MM.1S (cell line): ENCODE data around the gene LPAR5.

ENCODE experiments used
- DNase-seq: peaks from one replicate; pipeline ENCODE4 v3.0.0-alpha.2; 2015
- H2AFZ ChIP-seq: fragments of 300-600 bp; sonication (generic); 2 replicates; pipeline ENCODE4 v1.6.0; 2016; ENCODE audit warnings: antibody characterized with exemption, low read length
- H3F3A ChIP-seq: fragments of 300-600 bp; sonication (generic); 2 replicates; pipeline ENCODE4 v1.6.1; 2016; ENCODE audit warnings: mild to moderate bottlenecking, antibody characterized with exemption, low read length, moderate library complexity, mixed read lengths; ENCODE audit not compliant: insufficient read depth
- H3K27ac ChIP-seq: fragments of 300-600 bp; sonication (generic); 2 replicates; pipeline ENCODE4 v1.5.1; 2016; ENCODE audit warnings: mild to moderate bottlenecking, low read length
- H3K27me3 ChIP-seq: fragments of 300-600 bp; sonication (generic); replicated peaks from 2 replicates; pipeline ENCODE4 v1.6.0; 2016; ENCODE audit warnings: low read length; ENCODE audit not compliant: insufficient read depth
- H3K36me3 ChIP-seq: fragments of 300-600 bp; sonication (generic); replicated peaks from 2 replicates; pipeline ENCODE4 v1.6.1; 2016; ENCODE audit warnings: mild to moderate bottlenecking, low read length, mixed read lengths; ENCODE audit not compliant: insufficient read depth
- H3K4me1 ChIP-seq: fragments of 300-600 bp; sonication (generic); 2 replicates; pipeline ENCODE4 v1.6.1; 2016; ENCODE audit warnings: low read length, mixed read lengths
- H3K4me2 ChIP-seq: fragments of 300-600 bp; sonication (generic); 2 replicates; pipeline ENCODE4 v1.6.0; 2016; ENCODE audit warnings: low read depth, low read length
- H3K4me3 ChIP-seq: fragments of 300-600 bp; sonication (generic); 2 replicates; pipeline ENCODE4 v1.5.1; 2016; ENCODE audit warnings: low read length, mixed read lengths
- H3K79me2 ChIP-seq: fragments of 300-600 bp; sonication (generic); 2 replicates; pipeline ENCODE4 v1.6.1; 2016; ENCODE audit warnings: mixed run types, low read length, mixed read lengths
- H3K9ac ChIP-seq: fragments of 300-600 bp; sonication (generic); 2 replicates; pipeline ENCODE4 v1.6.1; 2016; ENCODE audit warnings: low read length, mixed read lengths
- H3K9me2 ChIP-seq: fragments of 300-600 bp; sonication (generic); replicated peaks from 2 replicates; pipeline ENCODE4 v1.6.1; 2016; ENCODE audit warnings: mild to moderate bottlenecking, low read length, mixed read lengths; ENCODE audit not compliant: insufficient read depth
- H3K9me3 ChIP-seq: fragments of 300-600 bp; sonication (generic); replicated peaks from 2 replicates; pipeline ENCODE4 v1.6.1; 2016; ENCODE audit warnings: mild to moderate bottlenecking, low read length, mixed read lengths; ENCODE audit not compliant: insufficient read depth
- H4K20me1 ChIP-seq: fragments of 300-600 bp; sonication (generic); 2 replicates; pipeline ENCODE4 v1.6.1; 2016; ENCODE audit warnings: mild to moderate bottlenecking, low read length, moderate library complexity, mixed read lengths; ENCODE audit not compliant: insufficient read depth
- EZH2 ChIP-seq: fragments of 300-600 bp; sonication (generic); optimal IDR thresholded peaks from 2 replicates; pipeline ENCODE3; 2017; ENCODE audit warnings: low read depth, mild to moderate bottlenecking, antibody characterized with exemption, low read length, mixed read lengths
- EZH2phosphoT487 ChIP-seq: fragments of 300-600 bp; sonication (generic); IDR thresholded peaks from 2 replicates; pipeline ENCODE4 v1.6.1; 2018; ENCODE audit warnings: antibody characterized with exemption, low read length
- TF ChIP-seq, protein P1 (sequence below): fragments of 300-600 bp; sonication (generic); IDR thresholded peaks from 2 replicates; pipeline ENCODE4 v1.5.1; 2016; ENCODE audit warnings: antibody characterized with exemption, low read length, mixed read lengths

LPAR5 gene

DNA sequence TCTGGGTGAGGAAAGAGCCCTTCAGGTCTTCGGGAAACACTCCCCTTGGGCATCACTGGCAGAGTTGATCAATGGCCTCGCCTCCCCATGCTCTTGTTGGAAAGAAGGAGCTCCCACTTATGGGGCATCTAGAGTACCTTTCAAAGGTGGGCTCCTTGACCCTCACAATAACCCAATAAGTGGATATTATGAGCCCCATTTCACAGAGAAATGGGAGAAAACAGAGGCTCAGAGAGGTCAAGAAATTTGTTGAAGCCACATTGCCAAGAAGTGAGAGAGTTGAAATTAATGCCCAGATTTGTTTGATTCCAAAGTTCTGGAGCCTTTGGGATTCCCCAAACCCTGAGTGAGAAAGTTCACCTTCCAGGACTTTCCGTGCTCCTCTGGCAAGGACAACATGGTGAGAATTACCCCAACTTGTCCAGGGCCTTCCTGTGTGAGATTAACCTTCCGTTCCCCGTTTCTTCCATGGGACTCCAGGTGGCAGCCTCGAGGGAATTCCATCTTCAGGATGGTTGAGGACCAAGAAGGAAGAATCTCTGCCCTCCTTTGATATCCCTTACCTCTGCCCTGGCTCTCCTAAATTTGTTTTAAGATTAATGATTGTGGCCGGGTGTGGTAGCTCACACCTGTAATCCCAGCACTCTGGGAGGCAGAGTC, 21.1 kb downstream of the LPAR5 start:
- Histone ChIP-seq H2AFZ (no peak overlapping the region), H3K9me3 (no peaks in the 10 kb centered on the region), H3K9ac (no peak overlapping the region), H3F3A (peaks cover 14% of the 10 kb centered on the region; the same call in 1 of the 2 replicates), H3K9me2 (no peaks in the 10 kb centered on the region), H3K27me3 (no peaks in the 10 kb centered on the region), H3K4me2 (no peak overlapping the region), H3K79me2 (no peaks in the 10 kb centered on the region), H3K4me3 (no peak overlapping the region), H3K27ac (no peak overlapping the region), H3K4me1 (peaks cover 21% of the 10 kb centered on the region), H4K20me1 (no peaks in the 10 kb centered on the region), H3K36me3 (no peaks in the 10 kb centered on the region)
- TF ChIP-seq EZH2: no peak
- no peak for TF ChIP-seq EZH2phosphoT487
- TF ChIP-seq, protein P1, sequence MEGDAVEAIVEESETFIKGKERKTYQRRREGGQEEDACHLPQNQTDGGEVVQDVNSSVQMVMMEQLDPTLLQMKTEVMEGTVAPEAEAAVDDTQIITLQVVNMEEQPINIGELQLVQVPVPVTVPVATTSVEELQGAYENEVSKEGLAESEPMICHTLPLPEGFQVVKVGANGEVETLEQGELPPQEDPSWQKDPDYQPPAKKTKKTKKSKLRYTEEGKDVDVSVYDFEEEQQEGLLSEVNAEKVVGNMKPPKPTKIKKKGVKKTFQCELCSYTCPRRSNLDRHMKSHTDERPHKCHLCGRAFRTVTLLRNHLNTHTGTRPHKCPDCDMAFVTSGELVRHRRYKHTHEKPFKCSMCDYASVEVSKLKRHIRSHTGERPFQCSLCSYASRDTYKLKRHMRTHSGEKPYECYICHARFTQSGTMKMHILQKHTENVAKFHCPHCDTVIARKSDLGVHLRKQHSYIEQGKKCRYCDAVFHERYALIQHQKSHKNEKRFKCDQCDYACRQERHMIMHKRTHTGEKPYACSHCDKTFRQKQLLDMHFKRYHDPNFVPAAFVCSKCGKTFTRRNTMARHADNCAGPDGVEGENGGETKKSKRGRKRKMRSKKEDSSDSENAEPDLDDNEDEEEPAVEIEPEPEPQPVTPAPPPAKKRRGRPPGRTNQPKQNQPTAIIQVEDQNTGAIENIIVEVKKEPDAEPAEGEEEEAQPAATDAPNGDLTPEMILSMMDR: no peak
- DNase-seq: no peak

DNA sequence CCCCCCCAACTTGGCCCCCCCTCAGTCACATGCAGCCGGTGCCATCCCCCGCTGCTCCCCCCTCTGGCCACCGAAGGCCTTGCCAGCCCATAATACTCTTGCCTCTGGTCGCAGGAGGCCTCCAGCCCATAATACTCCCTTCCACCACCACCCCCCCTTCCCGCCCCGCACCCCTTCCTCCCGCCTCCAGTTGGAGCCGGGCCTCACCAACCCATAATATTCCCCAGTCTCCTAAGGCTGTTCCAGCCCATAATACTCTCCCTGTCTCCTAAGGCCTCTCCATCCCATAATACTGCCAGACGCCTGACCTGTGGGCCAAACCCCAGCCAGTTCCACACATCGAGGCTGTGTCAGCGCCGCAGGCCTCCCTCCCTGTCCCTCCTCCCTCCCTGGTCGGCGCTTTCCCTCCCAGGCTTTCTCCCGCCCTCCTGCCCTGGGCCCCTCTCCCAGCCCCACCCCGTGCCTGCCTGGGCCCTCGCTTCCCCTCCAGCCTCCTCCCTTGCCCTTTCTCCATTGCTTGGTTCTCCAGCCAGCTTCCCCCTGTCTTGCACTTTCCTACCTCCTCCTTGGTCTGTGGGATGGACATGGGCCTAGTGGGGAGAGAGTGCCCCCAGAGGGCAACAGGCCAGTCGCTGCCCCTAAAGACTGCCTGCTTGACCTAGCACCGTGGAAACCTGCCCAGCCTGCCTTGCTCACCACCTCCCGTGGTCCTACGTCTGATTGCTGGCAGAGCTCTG, 21.8 kb downstream of the LPAR5 start:
- no peak overlapping the region for H3K9ac ChIP-seq
- H3K27ac ChIP-seq: no peak overlapping the region
- no peaks in the 10 kb centered on the region for H3K36me3 ChIP-seq
- H4K20me1 ChIP-seq: no peaks in the 10 kb centered on the region
- no peak overlapping the region for H3K4me3 ChIP-seq
- H3K79me2 ChIP-seq: no peaks in the 10 kb centered on the region
- no peak overlapping the region for H3K4me2 ChIP-seq
- peak; percentile 54 for DNase-seq
- H3K9me2 ChIP-seq: no peaks in the 10 kb centered on the region
- no peaks in the 10 kb centered on the region for H3K27me3 ChIP-seq
- H3K9me3 ChIP-seq: no peaks in the 10 kb centered on the region
- peaks cover 21% of the 10 kb centered on the region for H3K4me1 ChIP-seq
- H2AFZ ChIP-seq: peak overlapping the region; percentile 10; the same call in 1 of the 2 replicates
- peaks cover 18% of the 10 kb centered on the region; the same call in 1 of the 2 replicates for H3F3A ChIP-seq
- no peak for TF ChIP-seq EZH2phosphoT487
- no peak for TF ChIP-seq EZH2
- TF ChIP-seq, protein P1: peak; percentile 18

DNA sequence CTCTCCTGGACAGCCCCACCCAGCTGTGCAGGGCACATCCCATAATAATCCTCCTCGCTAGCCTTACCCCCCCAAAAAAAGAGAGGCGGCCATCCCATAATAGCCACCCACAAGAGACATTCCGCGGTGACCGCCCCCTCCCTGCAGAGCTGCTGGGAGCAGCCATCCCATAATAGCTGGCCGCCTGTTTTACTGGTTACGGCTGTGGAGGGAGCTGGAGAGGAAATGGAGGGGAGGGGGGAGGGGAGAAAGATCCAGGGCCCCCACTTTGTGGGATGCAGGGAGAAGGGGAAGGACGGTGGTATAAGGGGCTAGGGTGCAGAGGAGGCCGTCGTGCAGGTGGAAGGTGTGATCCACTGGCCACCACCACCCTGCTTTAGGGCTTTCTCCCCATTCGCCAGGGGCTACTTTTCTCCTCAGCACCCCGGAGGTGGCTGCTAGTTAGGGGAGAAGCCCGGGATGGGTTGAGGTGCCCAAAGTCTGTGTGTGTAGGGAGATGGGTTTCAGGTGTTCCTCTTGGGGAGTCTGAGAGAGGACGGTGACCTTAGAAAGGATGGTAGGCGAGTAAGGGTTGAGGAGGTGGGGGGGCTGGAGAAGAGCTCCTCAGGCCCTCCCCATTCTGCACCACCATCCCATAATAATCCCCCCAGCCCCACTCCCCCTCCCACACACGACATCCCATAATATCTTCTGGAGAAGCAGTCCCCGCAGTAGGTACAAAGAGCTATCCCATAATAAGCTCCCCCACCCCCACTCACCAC, 22.6 kb downstream of the LPAR5 start:
- H3K9me3 ChIP-seq: no peaks in the 10 kb centered on the region
- no peaks in the 10 kb centered on the region for H3K36me3 ChIP-seq
- H3K4me3 ChIP-seq: no peak overlapping the region
- no peaks in the 10 kb centered on the region for H3K9me2 ChIP-seq
- peak; percentile 66 for DNase-seq
- H3K79me2 ChIP-seq: no peaks in the 10 kb centered on the region
- peak overlapping the region; percentile 70 for H2AFZ ChIP-seq
- H3K4me1 ChIP-seq: peaks cover 22% of the 10 kb centered on the region
- TF ChIP-seq EZH2phosphoT487 (no peak), EZH2 (no peak)
- TF ChIP-seq, protein P1: no peak
- H3F3A ChIP-seq: peaks cover 26% of the 10 kb centered on the region
- H3K9ac ChIP-seq: no peak overlapping the region; the same call in 1 of the 2 replicates
- peak overlapping the region; percentile 27; the same call in 1 of the 2 replicates for H3K4me2 ChIP-seq
- no peaks in the 10 kb centered on the region for H3K27me3 ChIP-seq
- H3K27ac ChIP-seq: peak overlapping the region; percentile 55; the same call in 1 of the 2 replicates
- no peaks in the 10 kb centered on the region for H4K20me1 ChIP-seq
